NCI-H526 treated with DMSO at 0.1 percent for 48 hours (cell line): Measurements from ENCODE around the gene NFXL1.
"Not testable (repeated sequence)": the region's sequence is repeated elsewhere in the genome, so short reads cannot be mapped to it uniquely, and the experiment has no call there.

Experiments
- DNase-seq: peaks from one replicate; lab custom pipeline; 2025; lab: John Stamatoyannopoulos, UW

NFXL1 gene

DNA sequence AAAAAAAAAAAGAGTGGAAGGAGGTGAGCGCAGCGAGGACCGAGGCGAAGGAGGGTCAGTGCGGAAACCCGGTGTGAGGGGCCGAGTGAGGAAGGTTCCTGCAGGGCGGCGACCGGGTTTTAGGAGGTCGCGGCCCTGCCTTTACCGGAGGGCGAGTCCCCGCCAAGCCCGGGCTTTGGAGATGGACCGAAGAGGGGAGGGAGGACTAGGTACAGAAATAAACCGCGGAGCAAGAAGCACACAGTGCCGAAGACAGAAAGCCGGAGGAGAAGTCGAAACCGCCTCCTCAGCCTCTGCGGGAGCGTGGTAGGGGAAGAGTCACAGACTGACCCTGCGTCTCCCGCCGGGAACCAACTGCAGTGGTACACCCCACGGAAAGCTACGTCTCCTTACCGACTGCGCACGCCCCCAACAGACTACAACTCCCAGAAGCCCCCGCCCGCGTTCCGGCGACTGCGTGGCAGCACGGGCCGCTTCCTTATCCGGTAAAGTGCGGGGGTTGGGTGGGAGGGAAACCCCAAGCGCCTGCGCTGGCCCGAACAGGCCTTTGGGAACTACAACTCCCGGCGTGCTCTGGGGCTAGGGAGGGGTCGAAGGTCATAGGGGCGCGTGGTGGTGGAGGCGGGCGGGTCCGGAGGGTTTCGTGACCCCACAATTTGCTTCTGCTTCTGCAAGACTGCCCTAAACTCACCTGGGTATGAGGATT is at the start of gene NFXL1:
Gene NFXL1 (minus strand): TSS at position 364 of the 706 bp plus-strand sequence. CDS start 380 bp downstream, outside the sequence.
- DNase-seq = peak; percentile 96

DNA sequence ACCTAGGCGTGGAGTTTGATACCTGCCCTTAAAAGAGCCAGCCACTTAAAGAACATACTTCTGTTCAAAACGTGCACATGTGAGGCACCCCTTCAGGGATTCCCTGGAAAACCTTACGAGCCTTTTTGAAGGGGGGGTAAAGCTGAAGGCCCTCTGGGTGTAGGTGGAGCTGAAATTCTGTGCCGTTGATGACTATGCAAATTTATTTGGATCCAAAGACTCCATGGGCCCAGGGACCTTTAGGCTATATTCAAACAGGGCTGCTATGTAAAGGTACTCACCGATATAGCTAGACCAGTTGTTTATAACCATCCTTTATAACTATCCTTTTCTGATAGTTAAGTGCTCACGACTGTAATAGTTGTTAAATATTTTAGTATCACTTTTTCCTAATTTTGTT is 40.3 kb upstream of the NFXL1 start:
- peak; percentile 58 for DNase-seq

DNA sequence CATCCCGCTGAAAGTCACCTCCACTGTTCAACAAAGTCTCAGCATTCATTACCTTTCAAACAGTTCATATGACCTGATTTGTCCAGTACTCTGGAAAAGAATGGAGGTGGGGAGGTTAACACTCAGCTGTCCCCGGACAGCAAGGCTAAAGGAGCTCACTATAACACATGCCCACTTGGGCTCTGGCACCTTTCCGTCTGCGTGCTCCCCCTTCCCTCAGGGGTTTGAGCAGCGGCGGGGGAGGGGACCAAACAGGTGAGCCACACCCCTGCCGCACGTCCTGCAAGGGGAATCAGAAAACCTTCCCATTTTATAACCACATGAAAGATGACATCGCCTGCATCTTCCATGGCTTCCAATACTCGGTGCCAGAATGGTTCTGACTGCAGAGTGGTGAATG is 39.9 kb upstream of the NFXL1 start:
- no peak for DNase-seq

DNA sequence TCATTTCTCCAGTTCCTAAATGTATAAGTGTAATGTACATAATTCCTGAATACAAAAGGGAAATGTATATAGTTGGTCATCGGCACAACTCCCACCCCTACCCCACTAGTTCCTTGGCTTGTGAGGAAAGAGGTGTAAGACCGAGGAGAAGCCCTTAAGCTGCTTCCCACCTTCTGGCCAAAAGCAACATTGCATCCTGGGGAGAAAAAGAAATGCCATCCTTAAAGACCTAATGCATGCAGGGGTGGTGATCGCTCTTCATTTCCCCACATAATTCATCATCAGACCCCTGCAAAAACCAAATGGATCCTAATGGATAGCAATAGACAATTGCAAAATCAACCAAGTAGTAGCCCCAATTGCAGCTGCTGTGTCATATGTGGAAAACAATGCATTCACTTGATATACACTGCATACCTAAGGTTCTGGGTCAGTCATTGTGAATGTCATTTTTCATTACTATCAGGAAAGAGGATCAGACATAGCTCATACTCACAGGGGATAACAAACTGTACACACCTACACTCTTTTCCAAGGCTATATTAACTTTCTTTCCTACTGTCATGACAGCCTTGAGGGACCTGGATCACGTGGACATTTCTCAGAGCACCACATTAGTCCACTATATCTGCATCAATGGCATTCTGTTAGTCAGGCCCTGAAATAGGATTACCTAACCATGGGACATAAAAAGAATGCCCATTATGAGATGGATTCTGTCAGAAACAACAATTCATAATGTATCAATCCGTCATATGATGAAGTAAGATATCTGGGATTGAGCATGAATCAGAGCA is 31.7 kb upstream of the NFXL1 start:
- DNase-seq = no peak

DNA sequence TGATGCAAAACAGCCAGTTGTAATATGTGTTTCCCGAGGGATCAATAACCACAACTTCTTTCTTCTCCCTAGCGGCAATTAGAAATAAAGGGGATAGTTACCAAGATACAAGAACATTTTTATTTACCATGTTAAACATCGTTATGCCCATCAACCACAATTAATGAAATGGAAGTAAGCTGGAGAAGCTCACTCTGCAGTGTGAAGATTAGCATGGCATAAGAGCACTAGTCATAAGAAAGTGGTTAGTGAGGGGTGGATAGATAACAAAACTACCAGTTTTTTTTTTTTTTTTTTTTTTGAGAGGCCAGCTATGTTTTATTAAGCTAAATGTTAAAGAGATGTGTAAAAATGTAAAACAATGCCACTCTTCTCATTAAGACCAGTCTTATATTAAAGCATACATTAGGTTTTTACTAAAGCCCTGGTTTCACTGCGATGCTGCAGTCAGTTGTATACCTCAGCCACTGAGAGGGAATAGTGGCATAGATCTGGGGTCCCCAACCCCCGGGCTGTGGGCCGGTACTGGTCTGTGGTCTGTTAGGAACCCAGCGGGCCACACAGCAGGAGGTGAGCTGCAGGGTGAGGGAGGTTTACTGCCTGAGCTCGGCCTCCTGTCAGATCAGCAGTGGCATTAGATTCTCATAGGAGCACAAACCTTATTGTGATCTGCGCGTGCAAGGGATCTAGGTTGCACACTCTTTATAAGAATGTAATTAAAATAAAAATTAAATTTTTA is 27.9 kb upstream of the NFXL1 start:
- no peak for DNase-seq

DNA sequence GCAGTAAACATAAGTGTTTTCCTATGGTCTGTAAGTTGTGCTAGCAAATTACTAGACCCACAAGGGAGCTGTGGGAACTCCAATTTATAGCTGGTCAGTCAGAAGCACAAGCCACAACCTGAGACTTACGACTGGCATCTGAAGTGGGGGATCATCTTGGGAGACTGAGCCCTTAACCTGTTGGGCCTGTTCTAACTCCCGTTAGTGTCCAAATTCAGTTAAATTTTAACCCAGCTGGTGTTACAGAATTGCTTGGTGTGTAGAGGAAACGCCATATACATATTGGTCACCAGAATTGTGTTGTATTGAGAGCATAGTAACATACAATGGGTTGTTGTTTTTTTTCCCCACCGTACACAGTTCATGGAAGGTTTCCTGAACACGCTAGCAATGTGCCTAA is 25.1 kb upstream of the NFXL1 start:
- no peak for DNase-seq

DNA sequence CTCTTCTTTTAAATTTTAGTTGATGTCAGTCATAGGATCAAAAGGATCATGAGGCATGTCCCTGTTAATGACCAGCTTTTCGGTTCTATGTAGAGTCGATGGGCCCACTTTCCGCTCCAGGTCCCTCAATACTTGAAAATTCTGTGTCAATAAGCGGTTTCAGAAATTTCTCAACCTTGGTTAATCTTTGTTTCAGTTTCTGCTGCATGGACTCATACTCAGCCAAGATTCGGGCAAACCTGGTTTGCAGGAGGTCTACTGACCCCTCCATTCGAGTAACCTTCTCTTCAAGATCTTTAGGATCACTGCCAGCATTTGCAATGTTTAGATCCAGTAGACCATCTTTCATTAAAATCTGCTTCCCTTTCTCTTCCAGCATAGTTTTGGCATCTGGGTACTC is 22.0 kb upstream of the NFXL1 start:
- DNase-seq = no peak

DNA sequence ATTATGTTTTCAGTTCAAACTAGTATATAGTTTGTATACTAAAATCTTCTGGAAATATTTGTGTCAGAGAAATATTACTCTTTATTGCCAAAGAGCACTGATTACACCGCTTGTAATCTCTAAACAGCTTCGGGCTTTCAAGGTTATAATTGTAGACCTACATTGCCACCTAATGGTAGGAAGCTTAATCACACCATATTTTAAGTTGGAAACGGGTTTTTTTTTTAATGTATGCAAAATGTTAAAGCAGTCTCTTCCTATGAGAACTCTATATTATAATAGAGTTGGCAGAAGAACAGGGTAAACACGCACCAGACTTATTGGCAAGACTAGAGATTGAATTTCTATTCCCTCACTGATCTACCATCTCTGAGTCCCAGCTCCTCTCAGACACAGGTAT is 19.5 kb upstream of the NFXL1 start:
- peak; percentile 31 for DNase-seq

DNA sequence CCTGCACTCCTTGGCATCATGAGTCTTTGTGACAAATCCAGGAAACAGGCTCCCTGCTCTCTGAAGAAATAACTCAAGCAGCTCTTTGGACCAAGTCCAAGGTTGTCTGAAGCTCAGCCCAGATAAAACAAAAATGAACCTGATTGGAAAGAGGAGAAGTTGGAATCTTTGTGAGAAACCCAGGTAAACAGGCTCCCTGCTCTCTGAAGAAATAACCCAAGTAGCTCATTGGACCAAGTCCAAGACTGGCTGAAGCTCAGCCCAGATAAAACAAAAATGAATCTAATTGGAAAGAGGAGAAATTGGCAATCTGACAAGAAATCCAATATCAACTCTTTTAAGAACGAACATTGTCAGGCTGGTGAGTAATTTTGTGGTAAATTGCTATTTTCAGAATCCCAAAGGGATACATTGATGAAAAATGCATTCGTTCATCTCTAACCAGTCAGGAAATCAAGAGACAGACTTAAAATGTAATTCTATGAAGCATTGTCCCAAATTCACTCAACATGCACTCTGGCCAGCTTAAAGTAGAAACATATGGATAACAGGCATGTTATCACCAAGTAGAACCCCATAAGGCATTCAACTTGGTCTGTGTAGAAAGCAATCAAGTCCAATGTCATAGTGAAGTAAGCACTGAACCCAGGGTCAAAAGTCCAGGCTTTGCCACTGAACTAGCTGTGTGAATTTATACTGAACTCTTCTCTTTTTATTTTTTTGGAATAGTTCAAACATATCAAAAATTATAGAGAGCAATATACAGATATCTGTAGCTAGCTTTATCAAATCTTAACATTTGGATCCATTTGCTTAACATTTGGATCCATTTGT is 16.8 kb upstream of the NFXL1 start:
- DNase-seq = no peak

DNA sequence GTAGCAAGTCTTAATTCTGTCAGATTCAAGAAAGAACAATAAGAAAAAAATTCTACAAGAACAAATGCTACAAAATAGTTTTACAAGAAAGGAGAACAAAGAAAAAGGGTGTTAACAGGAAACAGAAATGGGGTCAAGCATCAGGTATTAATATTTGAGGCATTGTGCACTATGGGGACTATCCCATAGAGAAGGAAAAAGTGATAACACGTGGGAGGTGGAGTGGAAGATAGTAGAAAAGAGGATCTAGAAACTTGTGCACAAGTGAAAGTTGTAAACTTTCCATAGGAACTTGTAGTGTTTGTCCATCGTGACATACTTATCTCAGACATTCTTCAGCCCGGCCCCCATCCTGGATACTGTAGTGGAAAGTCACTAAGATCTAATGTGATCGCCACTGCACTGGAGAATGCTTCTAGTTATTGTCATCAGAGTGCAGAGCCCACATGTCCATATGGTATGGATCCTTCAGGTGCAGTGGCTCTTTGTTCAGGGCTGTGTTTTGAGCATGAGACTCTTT is 15.4 kb upstream of the NFXL1 start:
- no peak for DNase-seq

DNA sequence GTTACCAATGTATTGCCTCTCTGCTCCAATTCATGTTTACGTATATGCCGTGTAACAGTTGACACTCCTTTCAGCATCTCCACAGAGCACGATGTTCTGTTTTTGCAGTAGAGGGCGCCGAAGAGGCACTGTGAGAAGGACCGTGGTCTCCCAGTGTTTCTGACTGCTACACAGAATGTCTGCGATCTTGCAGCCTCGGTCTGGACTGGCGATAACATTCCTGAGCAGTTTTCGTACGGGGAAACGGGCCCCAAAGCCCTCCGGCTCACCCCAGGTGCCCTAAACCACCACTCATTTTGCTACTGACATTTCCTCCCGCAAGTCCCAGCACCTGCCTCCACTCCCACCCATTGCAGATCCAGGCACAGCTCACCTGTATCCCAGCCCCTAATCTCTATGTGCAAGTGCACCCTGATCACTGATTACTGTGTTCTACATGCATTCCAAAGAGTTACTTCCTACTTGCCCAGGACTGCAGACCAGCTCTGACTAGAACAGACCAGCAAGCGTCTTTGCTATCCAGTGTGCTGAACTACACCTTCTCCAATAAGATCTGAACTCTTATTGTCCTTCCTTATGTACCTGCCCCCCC is 12.4 kb upstream of the NFXL1 start:
- peak; percentile 68 for DNase-seq

DNA sequence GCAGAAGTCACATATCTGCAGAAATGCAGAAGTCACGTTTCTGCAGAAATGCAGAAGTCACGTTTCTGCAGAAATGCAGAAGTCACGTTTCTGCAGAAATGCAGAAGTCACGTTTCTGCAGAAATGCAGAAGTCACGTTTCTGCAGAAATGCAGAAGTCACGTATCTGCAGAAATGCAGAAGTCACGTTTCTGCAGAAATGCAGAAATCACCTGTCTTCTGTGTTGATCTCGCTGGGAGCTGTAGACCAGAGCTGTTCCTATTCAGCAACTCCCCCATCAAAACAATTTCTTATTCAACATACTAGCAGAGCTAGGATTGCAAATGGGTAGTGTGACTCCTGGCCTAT is 8.9 kb upstream of the NFXL1 start:
- not testable (repeated sequence) for DNase-seq

DNA sequence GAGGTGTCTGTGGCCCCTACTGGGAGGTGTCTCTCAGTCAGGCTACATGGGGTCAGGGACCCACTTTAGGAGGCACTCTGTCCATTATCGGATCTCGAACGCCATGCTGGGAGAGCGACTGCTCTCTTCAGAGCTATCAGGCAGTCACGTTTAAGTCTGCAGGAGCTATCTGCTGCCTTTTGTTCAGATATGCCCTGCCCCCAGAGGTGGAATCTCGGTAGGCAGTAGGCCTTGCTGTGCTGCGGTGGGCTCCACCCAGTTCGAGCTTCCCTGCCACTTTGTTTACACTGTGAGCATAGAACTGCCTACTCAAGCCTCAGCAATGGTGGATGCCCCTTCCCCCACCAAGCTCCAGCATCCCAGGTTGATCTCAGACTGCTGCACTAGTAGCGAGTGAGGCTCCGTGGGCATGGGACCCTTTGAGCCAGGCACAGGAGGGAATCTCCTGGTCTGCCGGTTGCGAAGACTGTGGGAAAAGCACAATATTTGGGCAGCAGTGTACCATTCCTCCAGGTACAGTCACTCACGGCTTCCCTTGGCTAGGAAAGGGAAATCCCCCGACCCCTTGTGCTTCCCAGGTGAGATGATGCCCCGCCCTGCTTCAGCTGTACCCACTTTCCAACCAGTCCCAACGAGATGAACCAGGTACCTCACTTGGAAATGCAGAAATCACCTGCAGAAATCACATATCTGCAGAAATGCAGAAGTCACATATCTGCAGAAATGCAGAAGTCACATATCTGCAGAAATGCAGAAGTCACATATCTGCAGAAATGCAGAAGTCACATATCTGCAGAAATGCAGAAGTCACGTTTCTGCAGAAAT is 8.3 kb upstream of the NFXL1 start:
- DNase-seq = not testable (repeated sequence)

DNA sequence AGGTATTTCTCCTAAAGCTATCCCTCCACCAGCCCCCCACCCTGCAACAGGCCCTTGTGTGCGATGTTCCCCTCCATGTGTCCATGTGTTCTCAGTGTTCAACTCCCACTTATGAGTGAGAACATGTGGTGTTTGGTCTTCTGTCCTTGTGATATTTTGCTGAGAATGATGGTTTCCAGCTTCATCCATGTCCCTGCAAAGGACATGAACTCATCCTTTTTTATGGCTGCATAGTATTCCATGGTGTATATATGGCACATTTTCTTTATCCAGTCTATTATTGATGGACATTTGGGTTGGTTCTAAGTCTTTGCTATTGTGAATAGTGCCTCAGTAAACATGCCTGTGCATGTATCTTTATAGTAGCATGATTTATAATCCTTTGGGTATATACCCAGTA is 2.8 kb upstream of the NFXL1 start:
- DNase-seq = not testable (repeated sequence)

DNA sequence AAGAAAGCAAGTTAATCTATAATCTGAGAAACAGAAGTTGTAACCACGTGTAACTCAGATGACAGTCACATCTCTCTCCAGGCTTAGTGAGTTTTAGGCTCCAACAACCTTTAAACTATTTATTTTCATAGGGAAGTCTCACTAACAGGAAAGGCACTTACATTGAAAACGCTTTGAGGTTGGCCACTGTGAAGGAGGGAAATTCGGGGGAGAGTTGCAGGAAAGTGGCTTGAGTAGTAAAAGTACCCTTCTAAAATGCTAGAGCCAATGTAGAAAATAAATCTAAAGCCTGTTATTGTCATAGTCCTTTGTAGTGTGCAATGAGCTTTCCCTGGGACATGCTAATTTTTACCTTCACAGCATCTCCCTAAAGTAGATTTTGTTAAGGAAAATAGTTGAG is 995 bp upstream of the NFXL1 start:
- no peak for DNase-seq

DNA sequence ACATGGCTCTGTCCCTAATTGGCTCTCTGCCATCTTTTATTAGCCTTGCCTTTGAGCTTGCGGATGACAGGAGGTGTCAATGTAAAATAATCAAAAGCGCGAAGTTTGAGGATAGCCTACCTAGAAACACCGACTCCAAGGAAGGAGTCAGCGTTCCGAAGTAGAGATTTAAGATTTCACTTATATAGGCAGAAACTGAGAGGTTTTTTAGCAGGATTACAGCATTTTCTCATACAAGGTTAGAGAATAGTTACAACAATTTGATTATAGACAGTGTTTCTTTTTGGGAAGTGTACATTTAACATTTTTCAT is 499 bp upstream of the NFXL1 start:
- no peak for DNase-seq

DNA sequence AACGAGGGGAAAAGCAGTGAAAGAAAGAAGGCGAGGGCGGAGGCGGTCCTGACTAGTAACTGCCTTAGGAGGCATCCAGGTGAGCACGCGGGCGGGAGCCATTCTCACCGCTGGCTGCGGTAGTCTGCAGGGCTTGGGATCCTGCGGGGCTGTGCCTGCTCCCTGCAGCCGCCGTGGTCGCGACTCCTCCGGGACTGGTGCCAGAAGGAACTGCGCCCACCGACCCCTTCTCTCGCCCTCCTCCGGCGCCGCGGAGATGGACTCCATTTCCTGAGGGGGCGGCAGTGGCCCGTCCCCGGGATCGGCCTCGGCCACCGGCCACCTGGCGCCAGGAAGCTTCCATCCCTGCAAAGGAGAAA is 543 bp downstream of the NFXL1 start:
- peak; percentile 60 for DNase-seq

DNA sequence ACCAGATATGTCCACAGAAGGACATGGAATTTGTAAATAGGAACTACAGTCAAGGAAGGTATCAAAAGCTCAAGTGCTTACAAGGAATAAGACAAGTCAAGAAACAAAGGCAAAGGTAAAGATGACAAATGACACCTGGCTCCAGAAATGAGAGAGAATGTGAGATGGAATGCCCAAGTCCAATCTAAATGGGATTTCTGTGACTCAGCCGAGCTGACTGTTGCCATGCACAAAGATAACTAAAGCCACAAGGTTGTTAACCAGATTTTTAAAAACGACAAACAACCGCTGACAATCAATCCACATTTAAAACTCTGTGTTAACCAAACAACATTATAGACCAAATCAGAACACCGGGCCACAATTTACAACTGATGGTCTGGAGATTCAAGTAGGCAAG is 1.1 kb downstream of the NFXL1 start:
- no peak for DNase-seq

DNA sequence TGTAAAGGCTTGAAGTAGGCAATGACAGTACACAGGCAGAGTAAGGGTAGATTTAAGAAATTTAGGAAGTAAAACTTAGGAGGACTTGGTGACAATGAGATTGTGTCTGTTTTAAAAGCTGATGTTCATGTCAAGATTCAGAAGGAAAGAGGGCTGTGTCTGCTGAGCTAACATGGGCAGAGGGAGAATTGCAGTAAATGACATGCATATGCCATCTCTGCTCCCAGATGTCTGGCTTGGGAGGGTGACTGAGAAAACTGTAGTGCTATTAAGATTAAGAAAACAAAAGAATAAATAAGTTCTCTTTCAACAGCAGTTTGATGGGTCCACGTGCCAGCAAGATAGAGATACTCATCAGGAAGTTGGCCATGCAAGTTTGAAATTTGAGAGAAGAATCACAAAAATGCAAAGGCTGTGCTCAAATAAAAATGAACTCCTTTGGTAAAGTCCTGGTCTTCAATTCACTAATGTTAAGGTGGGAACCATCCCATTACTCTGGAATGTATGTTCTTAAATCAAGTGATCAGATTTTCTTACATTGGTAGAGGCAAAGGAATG is 7.2 kb downstream of the NFXL1 start:
- DNase-seq = no peak

DNA sequence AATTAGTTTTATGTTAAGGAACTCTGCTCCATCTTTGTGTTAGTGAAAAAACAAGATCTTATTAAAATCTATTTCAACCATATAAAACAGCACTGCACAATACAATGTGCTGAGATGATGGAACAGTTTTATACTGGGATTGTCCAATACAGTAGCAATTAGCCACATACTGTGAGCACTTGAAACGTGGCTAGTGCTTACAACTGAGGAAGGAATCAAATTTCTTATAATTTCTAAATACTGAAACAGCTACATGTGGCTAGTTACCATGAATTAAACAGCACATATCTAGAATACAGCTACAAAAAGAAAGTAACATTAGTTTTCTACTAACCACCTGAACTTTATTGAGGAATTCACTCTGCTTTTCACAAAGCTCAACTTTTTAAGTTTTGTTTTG is 14.7 kb downstream of the NFXL1 start:
- no peak for DNase-seq

DNA sequence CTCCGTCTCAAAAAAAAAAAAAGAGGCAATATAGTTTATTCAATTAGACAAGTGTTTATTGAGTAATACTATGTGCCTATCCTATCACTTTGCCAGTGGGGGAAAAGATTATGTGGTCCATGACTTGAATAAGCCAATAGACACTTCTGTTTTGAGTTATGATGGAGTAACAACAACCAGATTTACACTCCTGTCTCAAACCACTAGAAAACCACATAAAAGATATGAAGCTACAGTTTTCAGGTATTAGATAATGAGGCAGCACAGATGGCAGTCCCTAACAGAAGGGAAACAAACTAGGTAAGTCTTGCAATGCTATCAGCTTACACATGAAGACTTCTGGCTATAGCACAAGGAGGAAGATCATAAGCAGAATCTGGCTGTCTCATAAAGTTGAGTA is 22.5 kb downstream of the NFXL1 start:
- no peak for DNase-seq
